Activated CD4-positive, alpha-beta T cell treated with anti-CD3 and anti-CD28 coated beads for 36 hours (primary cell): Measurements from ENCODE around the gene APBB1IP. TPM values are rescaled to one million over a fixed set of nuclear protein-coding genes. Genes with fewer than 3 reads are reported as not detected.
"Not testable (repeated sequence)": the region's sequence is repeated elsewhere in the genome, so short reads cannot be mapped to it uniquely, and the experiment has no call there.

Experiments used
- ATAC-seq: fragments of 200-7000 bp; cut with Tn5 transposase; one replicate; pipeline ENCODE4 v1.10.0; 2021; ENCODE audit warnings: mild to moderate bottlenecking, moderate library complexity
- CTCF ChIA-PET: fragments of 350-600 bp; sonication (Branson Sonifier 250); formaldehyde crosslinking; loops from one replicate; lab custom pipeline; 2021; ENCODE audit warnings: antibody characterized with exemption; lab: Charles Lee
- POLR2A ChIA-PET: fragments of 350-600 bp; sonication (Branson Sonifier 250); formaldehyde crosslinking; loops from one replicate; lab custom pipeline; 2021; ENCODE audit warnings: antibody characterized with exemption, inconsistent platforms; lab: Charles Lee
- DNase-seq: peaks from one replicate; pipeline ENCODE4 v3.0.0-alpha.2; 2020
- H3K27ac Mint-ChIP-seq: one replicate; pipeline ENCODE4 v1.8.0; 2021; ENCODE audit warnings: mixed read lengths
- H3K27me3 Mint-ChIP-seq: one replicate; pipeline ENCODE4 v1.8.0; 2021; ENCODE audit warnings: mixed read lengths
- H3K36me3 Mint-ChIP-seq: one replicate; pipeline ENCODE4 v1.8.0; 2021; ENCODE audit warnings: low read depth, mixed read lengths
- H3K4me1 Mint-ChIP-seq: one replicate; pipeline ENCODE4 v1.8.0; 2021; ENCODE audit warnings: mixed read lengths
- H3K4me3 Mint-ChIP-seq: one replicate; pipeline ENCODE4 v1.8.0; 2021; ENCODE audit warnings: mild to moderate bottlenecking, moderate library complexity, mixed read lengths
- H3K9me3 Mint-ChIP-seq: one replicate; pipeline ENCODE4 v1.8.0; 2021; ENCODE audit warnings: low read depth, mixed read lengths
- intact Hi-C, 2 experiments: fragments of 100-400 bp; cut with DNase I in 1 of 2; cut with micrococcal nuclease in 1 of 2; formaldehyde crosslinking; loops; one replicate each; pipeline versions ENCODE4 v1.14.2 to v1.15.1; 2022 to 2024; cut with DNase I, micrococcal nuclease
- total RNA-seq, 2 experiments: library from RNA; stranded (reverse); gene quantifications; one replicate each; pipeline ENCODE4 v1.2.3, GENCODE V29; 2021

The APBB1IP gene
- total RNA-seq, 2 experiments from 2014 or later = 53.3 to 66.4 TPM

GRCh38 chr10:26504429-26504828 is 66.3 kb downstream of the APBB1IP start:
- CTCF ChIA-PET = interaction anchor here (0.7 to 1.0 kb wide), 2 partner anchors 11 to 165 kb away, joined by 3 to 4 read pairs; no protein-coding TSS in a partner anchor
- intact Hi-C loops = loop anchor here in 1 of 2 experiments (5.0 kb wide), 1 partner anchor 147 kb away; no protein-coding TSS in a partner anchor
- H3K4me1 Mint-ChIP-seq = peaks cover 14% of the 10 kb centered on the region
- H3K9me3 Mint-ChIP-seq, DNase-seq, H3K4me3 Mint-ChIP-seq, H3K27me3 Mint-ChIP-seq, POLR2A ChIA-PET, H3K27ac Mint-ChIP-seq, ATAC-seq: not testable (repeated sequence)
- peaks cover 66% of the 10 kb centered on the region for H3K36me3 Mint-ChIP-seq

GRCh38 chr10:26505491-26505890 is 67.3 kb downstream of the APBB1IP start:
- peaks cover 64% of the 10 kb centered on the region for H3K36me3 Mint-ChIP-seq
- no peak overlapping the region for H3K4me3 Mint-ChIP-seq
- DNase-seq (no peak), ATAC-seq (no peak)
- H3K4me1 Mint-ChIP-seq = peaks cover 13% of the 10 kb centered on the region
- ChIA-PET POLR2A (no interaction called here), CTCF (no interaction called here)
- H3K9me3 Mint-ChIP-seq = no peaks in the 10 kb centered on the region
- no peak overlapping the region for H3K27ac Mint-ChIP-seq
- H3K27me3 Mint-ChIP-seq = no peaks in the 10 kb centered on the region
- intact Hi-C loops = no loop called here

- intact Hi-C loops = no loop called here
- DNase-seq (no peak), ATAC-seq (no peak)
- Mint-ChIP-seq H3K9me3 (no peaks in the 10 kb centered on the region), H3K27ac (peak overlapping the region; percentile 59), H3K4me3 (no peak overlapping the region), H3K36me3 (peaks cover 63% of the 10 kb centered on the region), H3K27me3 (no peaks in the 10 kb centered on the region), H3K4me1 (peaks cover 13% of the 10 kb centered on the region)
- ChIA-PET CTCF (no interaction called here), POLR2A (interaction anchor here (0.6 kb wide), 1 partner anchor 81 kb away, joined by 4 read pairs; no protein-coding TSS in a partner anchor)
These were observed 68.6 kb downstream of the APBB1IP start for GRCh38 chr10:26506736-26507135.

- DNase-seq (no peak), ATAC-seq (no peak)
- Mint-ChIP-seq H3K4me3 (no peak overlapping the region), H3K27ac (peak overlapping the region; percentile 47), H3K4me1 (peaks cover 13% of the 10 kb centered on the region), H3K27me3 (no peaks in the 10 kb centered on the region), H3K36me3 (peaks cover 66% of the 10 kb centered on the region), H3K9me3 (no peaks in the 10 kb centered on the region)
- intact Hi-C loops = no loop called here
- POLR2A ChIA-PET = no interaction called here
- CTCF ChIA-PET = interaction anchor here (1.1 kb wide), 1 partner anchor 13 kb away, joined by 3 read pairs; no protein-coding TSS in a partner anchor
These were observed 69.3 kb downstream of the APBB1IP start for GRCh38 chr10:26507441-26507840.

- ChIA-PET POLR2A (no interaction called here), CTCF (interaction anchor here (1.1 kb wide), 1 partner anchor 12 kb away, joined by 3 read pairs; no protein-coding TSS in a partner anchor)
- intact Hi-C loops = no loop called here
- no peak for ATAC-seq
- peaks cover 69% of the 10 kb centered on the region for H3K36me3 Mint-ChIP-seq
- H3K4me1 Mint-ChIP-seq = peaks cover 13% of the 10 kb centered on the region
- no peak overlapping the region for H3K27ac Mint-ChIP-seq
- DNase-seq = no peak
- no peaks in the 10 kb centered on the region for H3K27me3 Mint-ChIP-seq
- no peaks in the 10 kb centered on the region for H3K9me3 Mint-ChIP-seq
- no peak overlapping the region for H3K4me3 Mint-ChIP-seq
These were observed 69.9 kb downstream of the APBB1IP start for GRCh38 chr10:26508016-26508415.

- H3K4me1 Mint-ChIP-seq = peaks cover 11% of the 10 kb centered on the region
- ChIA-PET POLR2A (no interaction called here), CTCF (no interaction called here)
- ATAC-seq (no peak), DNase-seq (no peak)
- no peak overlapping the region for H3K27ac Mint-ChIP-seq
- H3K27me3 Mint-ChIP-seq = no peaks in the 10 kb centered on the region
- no peak overlapping the region for H3K4me3 Mint-ChIP-seq
- no peaks in the 10 kb centered on the region for H3K9me3 Mint-ChIP-seq
- intact Hi-C loops = no loop called here
- H3K36me3 Mint-ChIP-seq = peaks cover 76% of the 10 kb centered on the region
These were observed 71.2 kb downstream of the APBB1IP start for GRCh38 chr10:26509307-26509706.

GRCh38 chr10:26513101-26513500 is 75.0 kb downstream of the APBB1IP start:
- H3K9me3 Mint-ChIP-seq = no peaks in the 10 kb centered on the region
- CTCF ChIA-PET = no interaction called here
- POLR2A ChIA-PET = no interaction called here
- no peak for ATAC-seq
- no peak overlapping the region for H3K27ac Mint-ChIP-seq
- no peaks in the 10 kb centered on the region for H3K4me1 Mint-ChIP-seq
- H3K27me3 Mint-ChIP-seq = no peaks in the 10 kb centered on the region
- peaks cover 71% of the 10 kb centered on the region for H3K36me3 Mint-ChIP-seq
- DNase-seq = no peak
- intact Hi-C loops = loop anchor here in 1 of 2 experiments (2.0 kb wide), 1 partner anchor 16 kb away; no protein-coding TSS in a partner anchor
- no peak overlapping the region for H3K4me3 Mint-ChIP-seq

GRCh38 chr10:26516540-26517101 is 78.5 kb downstream of the APBB1IP start:
- Mint-ChIP-seq H3K27ac (no peak overlapping the region), H3K4me1 (peaks cover 5% of the 10 kb centered on the region), H3K4me3 (no peak overlapping the region), H3K9me3 (peaks cover 3% of the 10 kb centered on the region), H3K36me3 (peaks cover 79% of the 10 kb centered on the region), H3K27me3 (no peaks in the 10 kb centered on the region)
- DNase-seq (no peak), ATAC-seq (no peak)
- intact Hi-C loops = no loop called here
- ChIA-PET POLR2A (no interaction called here), CTCF (interaction anchor here (0.6 to 2.0 kb wide), 3 partner anchors 9 to 159 kb away, joined by 3 to 7 read pairs (median 3); no protein-coding TSS in a partner anchor)

GRCh38 chr10:26517141-26517867 is 79.2 kb downstream of the APBB1IP start:
- ATAC-seq (no peak), DNase-seq (no peak)
- Mint-ChIP-seq H3K4me3 (no peak overlapping the region), H3K4me1 (peaks cover 5% of the 10 kb centered on the region), H3K27ac (no peak overlapping the region), H3K9me3 (peaks cover 3% of the 10 kb centered on the region), H3K36me3 (peaks cover 79% of the 10 kb centered on the region), H3K27me3 (no peaks in the 10 kb centered on the region)
- intact Hi-C loops = no loop called here
- ChIA-PET CTCF (interaction anchor here (0.8 to 0.9 kb wide), 2 partner anchors 8 to 182 kb away, joined by 3 read pairs; no protein-coding TSS in a partner anchor), POLR2A (interaction anchor here (0.6 kb wide), 1 partner anchor 52 kb away, joined by 3 read pairs; no protein-coding TSS in a partner anchor)

- DNase-seq (no peak), ATAC-seq (no peak)
- intact Hi-C loops = no loop called here
- Mint-ChIP-seq H3K4me3 (no peak overlapping the region), H3K27ac (no peak overlapping the region), H3K27me3 (no peaks in the 10 kb centered on the region), H3K9me3 (peaks cover 3% of the 10 kb centered on the region), H3K36me3 (peaks cover 65% of the 10 kb centered on the region), H3K4me1 (peaks cover 8% of the 10 kb centered on the region)
- ChIA-PET POLR2A (no interaction called here), CTCF (interaction anchor here (0.5 to 1.4 kb wide), 4 partner anchors 12 to 1751 kb away, joined by 3 read pairs; no protein-coding TSS in a partner anchor)
These were observed 81.7 kb downstream of the APBB1IP start for GRCh38 chr10:26519803-26520202.

- POLR2A ChIA-PET = no interaction called here
- DNase-seq (no peak), ATAC-seq (no peak)
- CTCF ChIA-PET = interaction anchor here (0.5 to 1.8 kb wide), 6 partner anchors 12 to 196 kb away, joined by 3 to 4 read pairs (median 3); no protein-coding TSS in a partner anchor
- Mint-ChIP-seq H3K36me3 (peaks cover 64% of the 10 kb centered on the region), H3K4me1 (peaks cover 8% of the 10 kb centered on the region), H3K4me3 (no peak overlapping the region), H3K27me3 (no peaks in the 10 kb centered on the region), H3K9me3 (peaks cover 3% of the 10 kb centered on the region), H3K27ac (no peak overlapping the region)
- intact Hi-C loops = no loop called here
These were observed 82.4 kb downstream of the APBB1IP start for GRCh38 chr10:26520575-26520974.
